ENCODE data around the gene ABHD14A.
"Not testable (repeated sequence)": the region's sequence is repeated elsewhere in the genome, so short reads cannot be mapped to it uniquely, and the experiment has no call there.

Gene ABHD14A

GRCh38 chr3:51970606-51971300 lies 4.1 kb upstream of the ABHD14A start:
- no peak for DNase-seq (ENCODE audit: low read depth in 2 of 3, low spot score in 2 of 3)

- DNase-seq (ENCODE audit: low read depth in 2 of 3, low spot score in 2 of 3) = no peak
Measured at GRCh38 chr3:51971350-51971749, 3.5 kb upstream of the ABHD14A start.

- DNase-seq (ENCODE audit: low read depth in 2 of 3, low spot score in 2 of 3) = no peak
Measured at GRCh38 chr3:51974277-51974962, 444 bp upstream of the ABHD14A start.

- no peak for DNase-seq (ENCODE audit: low read depth in 2 of 3, low spot score in 2 of 3)
Measured at GRCh38 chr3:51975852-51976549, 1.1 kb downstream of the ABHD14A start.

GRCh38 chr3:51977446-51978142 lies 2.7 kb downstream of the ABHD14A start:
- DNase-seq (ENCODE audit: low read depth in 2 of 3, low spot score in 2 of 3) = no peak

GRCh38 chr3:51978143-51978502 lies 3.3 kb downstream of the ABHD14A start:
- DNase-seq (ENCODE audit: low read depth in 2 of 3, low spot score in 2 of 3) = no peak

- no peak for DNase-seq (ENCODE audit: low read depth in 2 of 3, low spot score in 2 of 3)
Measured at GRCh38 chr3:51980253-51980652, 5.4 kb downstream of the ABHD14A start.

GRCh38 chr3:51982352-51982837 lies 7.5 kb downstream of the ABHD14A start:
- DNase-seq (ENCODE audit: low read depth in 2 of 3, low spot score in 2 of 3) = no peak

GRCh38 chr3:51982838-51983577 lies 8.1 kb downstream of the ABHD14A start, which contains the start of gene ACY1:
Gene ACY1 (plus strand): TSS chr3:51983535. CDS start chr3:51984065, 530 bp downstream.
- DNase-seq (ENCODE audit: low read depth in 2 of 3, low spot score in 2 of 3) = peak; percentile 52 to 66 (median 66)

- no peak for DNase-seq (ENCODE audit: low read depth in 2 of 3, low spot score in 2 of 3)
Measured at GRCh38 chr3:51983578-51984268, 8.9 kb downstream of the ABHD14A start.

- DNase-seq (ENCODE audit: low read depth in 2 of 3, low spot score in 2 of 3) = no peak
Measured at GRCh38 chr3:51984269-51984647, 9.4 kb downstream of the ABHD14A start.

GRCh38 chr3:51985063-51985462 lies 10.2 kb downstream of the ABHD14A start:
- DNase-seq (ENCODE audit: low read depth in 2 of 3, low spot score in 2 of 3) = no peak

GRCh38 chr3:51986010-51986947 lies 11.4 kb downstream of the ABHD14A start:
- DNase-seq (ENCODE audit: low read depth in 2 of 3, low spot score in 2 of 3) = no peak

GRCh38 chr3:51987568-51987967 lies 12.7 kb downstream of the ABHD14A start:
- DNase-seq (ENCODE audit: low read depth in 2 of 3, low spot score in 2 of 3) = no peak

- no peak for DNase-seq (ENCODE audit: low read depth in 2 of 3, low spot score in 2 of 3)
Measured at GRCh38 chr3:51988286-51989146, 13.7 kb downstream of the ABHD14A start.

GRCh38 chr3:51990501-51990971 lies 15.7 kb downstream of the ABHD14A start:
- not testable (repeated sequence) for DNase-seq (ENCODE audit: low read depth in 2 of 3, low spot score in 2 of 3)

- no peak for DNase-seq (ENCODE audit: low read depth in 2 of 3, low spot score in 2 of 3)
Measured at GRCh38 chr3:51992017-51992682, 17.3 kb downstream of the ABHD14A start.
